Measurements from ENCODE around the gene GAS6.

GAS6 gene

DNA sequence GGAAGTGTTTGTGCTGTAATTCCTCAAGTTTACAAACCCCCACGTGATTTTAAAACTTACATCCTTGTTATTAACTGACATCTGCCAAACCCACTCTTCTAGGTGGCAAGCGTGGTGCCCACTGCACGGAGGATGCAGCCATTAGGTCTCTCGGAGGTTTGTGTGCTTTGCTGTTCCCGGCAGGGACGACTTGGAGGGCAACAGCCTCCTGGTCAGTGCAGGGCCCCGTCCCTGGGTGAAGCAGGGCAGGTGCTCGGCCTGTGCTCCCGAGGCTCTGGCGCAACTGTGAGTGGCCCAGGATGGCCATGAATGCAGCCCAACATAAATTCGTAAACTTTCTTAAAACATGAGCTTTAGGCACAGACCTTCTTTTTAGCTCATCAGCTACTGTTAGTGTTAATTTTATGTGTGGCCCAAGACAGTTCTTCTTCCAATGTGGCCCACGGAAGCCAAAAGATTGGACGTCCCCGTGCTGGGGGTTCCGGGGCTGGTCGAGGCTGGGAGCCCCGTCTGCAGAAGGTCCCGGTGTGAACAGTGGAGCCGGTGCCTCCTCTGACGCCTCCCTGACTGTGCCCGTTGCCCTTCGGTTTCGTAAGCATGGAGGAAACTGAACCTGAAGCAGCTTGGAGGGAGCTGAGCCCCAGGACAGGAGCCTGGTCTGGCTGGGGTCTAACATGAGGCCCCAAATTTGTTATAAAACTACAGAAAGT is 11.9 kb downstream of the GAS6 start:
- DNase-seq (ENCODE audit: low spot score), result no peak

GRCh38 chr13:113851480-113851803 is 12.4 kb downstream of the GAS6 start:
- no peak for DNase-seq (ENCODE audit: low spot score)

DNA sequence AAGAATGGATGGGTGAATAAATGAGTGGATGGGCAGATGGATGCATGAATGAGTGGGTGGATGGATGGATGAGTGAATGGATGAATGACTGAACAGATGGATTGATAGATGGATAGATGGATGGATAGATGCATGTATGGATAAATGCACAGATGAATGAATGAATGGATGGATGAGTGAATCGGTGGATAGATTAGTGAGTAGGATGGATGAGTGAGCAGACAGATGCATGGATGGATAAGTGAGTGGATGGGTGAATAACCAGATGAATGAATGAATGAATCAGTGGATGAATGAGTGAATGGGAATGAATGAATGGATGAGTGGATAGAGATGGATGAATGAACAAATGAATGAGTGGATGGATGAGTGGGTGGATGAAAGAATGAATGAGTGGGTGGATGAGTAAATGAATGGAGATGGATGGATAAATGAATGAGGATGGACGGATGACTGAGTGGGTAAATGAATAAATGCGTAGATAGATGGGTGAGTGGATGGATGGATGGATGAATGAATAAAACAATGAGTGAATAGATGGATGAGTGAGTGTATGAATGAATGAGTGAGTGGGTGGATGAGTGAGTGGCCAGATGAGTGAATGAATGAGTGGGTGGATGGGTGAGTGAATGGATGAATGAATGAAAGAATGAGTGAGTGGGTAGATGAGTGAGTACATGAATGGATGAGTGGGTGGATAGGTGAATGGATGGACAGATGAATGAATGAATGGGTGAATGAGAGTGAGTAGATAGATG is 13.0 kb downstream of the GAS6 start:
- no peak for DNase-seq (ENCODE audit: low spot score)

- DNase-seq (ENCODE audit: low spot score), result no peak
Measured at GRCh38 chr13:113849981-113850721, 13.7 kb downstream of the GAS6 start.

DNA sequence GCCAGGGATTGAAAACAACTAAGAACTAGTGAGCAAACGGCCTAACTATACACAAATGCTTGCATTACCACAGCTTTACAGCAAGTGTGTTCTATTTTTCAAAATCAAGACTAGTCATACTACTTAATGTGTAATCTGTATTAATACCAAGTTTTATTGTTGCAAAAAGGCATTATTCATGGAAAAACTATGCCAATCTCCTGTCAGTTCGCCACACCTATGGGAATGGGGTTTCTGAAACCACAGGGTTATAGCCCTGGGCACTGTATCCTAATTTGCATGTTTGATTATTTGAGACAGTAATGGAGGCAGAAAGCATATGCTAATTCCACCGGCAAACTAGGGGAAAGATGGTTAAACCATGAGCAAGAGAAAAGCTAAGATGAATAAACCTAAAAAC is 14.3 kb downstream of the GAS6 start:
- no peak for DNase-seq (ENCODE audit: low spot score)

GRCh38 chr13:113848431-113849260 is 15.2 kb downstream of the GAS6 start:
- no peak for DNase-seq (ENCODE audit: low spot score)

DNA sequence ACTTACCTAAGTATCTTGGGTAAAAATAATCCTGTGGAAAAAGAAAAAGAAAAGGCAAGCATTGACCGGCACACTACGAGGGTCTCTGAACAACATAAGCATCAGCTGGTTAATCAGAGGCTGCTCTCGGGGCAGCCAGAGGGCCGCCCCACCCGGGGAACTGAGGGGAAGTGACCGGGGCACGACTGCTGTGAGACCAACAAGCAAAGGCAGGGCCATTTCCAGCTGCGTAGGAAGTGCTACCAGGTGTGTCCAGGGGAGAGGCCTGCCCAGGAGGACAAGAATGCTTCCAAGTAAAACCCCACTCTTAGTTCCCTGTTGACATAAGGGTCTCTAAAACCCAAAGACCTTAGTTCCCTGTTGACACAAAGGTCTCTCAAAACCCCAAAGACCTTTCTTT is 15.9 kb downstream of the GAS6 start:
- DNase-seq (ENCODE audit: low spot score), result no peak

DNA sequence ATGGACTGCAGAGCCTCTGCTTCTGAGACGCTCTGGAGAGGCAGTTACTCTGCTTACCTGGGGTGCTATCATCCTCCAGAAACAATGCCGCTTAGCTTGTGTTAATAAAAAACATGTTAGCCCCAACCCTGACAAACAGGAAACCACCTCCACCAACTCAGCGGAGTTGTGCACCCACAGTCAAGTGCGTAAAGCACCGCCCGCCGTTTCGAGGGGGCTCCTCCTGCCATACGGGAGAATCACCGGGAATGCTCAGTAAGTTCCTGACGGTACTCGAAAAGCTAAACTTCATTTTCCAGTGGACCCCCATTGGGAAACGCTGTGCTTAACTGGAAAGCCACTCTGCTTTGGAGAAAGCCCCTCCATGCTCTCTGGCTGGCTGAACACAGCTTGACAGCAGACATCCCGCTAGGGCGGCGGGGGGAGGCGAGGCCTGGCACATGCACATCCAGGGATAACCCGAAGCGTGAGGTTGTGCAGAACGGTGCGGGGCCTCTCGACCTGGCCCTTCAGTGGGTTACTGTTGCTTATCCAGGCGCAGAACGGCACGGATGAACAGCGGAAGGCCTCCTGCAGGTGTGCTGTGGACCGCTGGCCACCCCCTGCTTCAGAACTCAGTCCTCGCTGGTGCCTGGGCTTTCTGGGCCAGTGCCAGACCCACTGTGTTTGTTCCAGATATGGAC is 17.1 kb downstream of the GAS6 start:
- no peak for DNase-seq (ENCODE audit: low spot score)

- DNase-seq (ENCODE audit: low spot score), result no peak
Measured at GRCh38 chr13:113845723-113846635, 17.9 kb downstream of the GAS6 start.

GRCh38 chr13:113845055-113845454 is 18.8 kb downstream of the GAS6 start:
- DNase-seq (ENCODE audit: low spot score), result no peak

GRCh38 chr13:113843864-113844556 is 19.9 kb downstream of the GAS6 start:
- DNase-seq (ENCODE audit: low spot score), result no peak

- DNase-seq (ENCODE audit: low spot score), result no peak
Measured at GRCh38 chr13:113843063-113843654, 20.7 kb downstream of the GAS6 start.

DNA sequence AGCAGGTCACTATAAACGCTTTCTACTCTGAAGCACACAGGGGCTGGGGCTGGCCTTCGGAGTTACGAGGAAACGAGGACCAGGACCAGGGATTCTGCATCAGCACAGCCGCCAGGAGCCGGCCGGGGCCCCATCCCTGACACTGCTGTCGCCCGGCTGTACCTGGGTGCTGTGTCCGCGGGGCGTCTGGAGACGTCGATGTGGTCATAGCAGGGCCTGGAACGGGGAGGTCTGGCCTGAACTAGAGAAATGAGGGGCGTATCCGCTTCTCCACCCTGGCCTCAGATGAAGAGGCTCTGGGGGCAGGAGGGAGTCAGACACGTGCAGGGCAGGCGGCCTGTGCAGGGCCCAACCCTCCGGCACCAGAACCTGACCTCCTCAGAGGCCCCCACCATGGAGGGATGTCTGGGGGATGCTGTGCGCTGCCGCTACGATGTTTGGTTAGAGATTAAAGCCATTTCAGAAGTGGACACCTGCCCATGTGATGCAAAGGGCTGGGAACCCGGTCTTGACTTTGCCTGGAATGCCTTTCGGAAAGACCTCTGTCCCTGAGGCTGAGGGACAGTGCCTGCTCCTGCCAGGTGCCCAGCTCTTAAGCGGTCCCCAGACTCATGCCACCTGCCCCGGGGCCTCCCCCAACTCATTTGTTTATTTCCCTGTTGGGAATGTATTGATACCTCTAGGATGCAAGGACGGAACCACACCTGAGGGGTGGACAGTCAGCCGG is 21.4 kb downstream of the GAS6 start:
- DNase-seq (ENCODE audit: low spot score), result no peak

GRCh38 chr13:113841353-113841650 is 22.6 kb downstream of the GAS6 start:
- no peak for DNase-seq (ENCODE audit: low spot score)

DNA sequence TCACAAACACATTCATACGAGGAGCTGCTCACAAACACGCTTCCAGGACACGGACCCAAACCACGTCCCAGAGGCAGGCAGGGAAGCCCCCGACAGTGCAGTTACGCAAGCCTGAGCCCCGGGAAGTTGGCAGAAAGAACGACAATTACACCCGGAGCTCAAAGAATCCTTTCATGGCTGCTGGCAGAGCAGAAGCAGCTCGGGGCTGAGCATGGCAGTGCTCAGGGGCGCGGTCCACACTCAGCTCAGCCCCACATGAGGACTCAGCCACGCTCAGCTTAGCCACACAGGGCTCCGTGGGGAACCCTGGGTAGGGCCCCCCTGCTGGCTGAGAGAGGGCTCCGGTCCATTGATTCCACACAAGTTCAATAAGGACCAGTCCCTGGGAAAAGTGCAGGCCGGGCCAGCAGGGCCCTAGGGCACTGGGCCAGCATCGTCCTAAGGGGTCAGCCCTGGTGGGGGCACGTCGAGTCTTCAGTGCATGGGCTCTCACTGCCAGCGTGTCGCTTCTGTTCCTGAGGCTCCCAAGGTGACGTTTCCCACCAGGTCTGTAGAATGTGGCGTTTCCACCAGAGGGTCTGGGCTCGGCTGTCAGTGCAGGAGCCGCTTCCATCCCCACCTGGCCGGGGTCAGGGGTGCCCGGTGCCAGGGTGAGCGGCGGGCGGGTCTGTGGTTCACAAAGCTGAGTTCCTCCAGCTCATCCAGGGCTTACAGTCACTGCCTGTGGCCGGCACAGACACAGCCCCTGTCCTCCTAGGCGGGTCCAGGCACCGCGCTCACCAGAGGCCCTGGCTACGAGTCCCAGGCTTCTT is 23.1 kb downstream of the GAS6 start:
- DNase-seq (ENCODE audit: low spot score), result no peak

DNA sequence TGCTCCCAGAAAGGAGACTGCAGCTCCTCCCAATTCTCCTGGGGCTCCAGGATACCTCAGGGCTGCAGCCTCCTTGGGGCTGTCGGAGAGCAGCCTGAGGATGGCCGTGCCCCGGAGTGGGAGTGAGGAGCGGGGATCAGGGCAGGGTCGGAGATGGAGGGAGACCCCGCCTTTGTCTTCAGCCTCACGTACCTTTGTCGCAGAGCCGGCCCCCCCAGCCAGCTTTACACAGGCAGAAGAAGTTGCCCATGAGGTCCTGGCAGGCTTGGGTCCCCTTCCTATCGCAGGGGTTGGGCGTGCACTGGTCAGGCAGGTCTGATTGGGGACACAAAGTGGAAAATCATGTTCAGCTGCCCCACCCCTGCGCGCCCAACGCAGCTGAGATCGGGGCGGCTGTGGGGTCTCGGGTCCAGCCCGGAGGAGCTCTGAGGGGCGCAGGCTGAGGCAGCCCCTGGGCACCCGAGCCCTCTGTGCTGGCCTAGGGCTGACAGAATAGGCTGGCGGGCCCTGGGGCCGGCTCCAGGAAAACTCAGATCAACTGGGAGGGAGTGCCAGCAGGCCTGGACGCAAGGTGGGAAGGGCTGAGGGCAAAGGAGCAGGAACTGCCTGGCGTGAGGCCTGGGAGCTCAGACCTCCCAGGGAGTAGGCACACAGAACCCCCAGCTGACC is 24.2 kb downstream of the GAS6 start:
- no peak for DNase-seq (ENCODE audit: low spot score)

DNA sequence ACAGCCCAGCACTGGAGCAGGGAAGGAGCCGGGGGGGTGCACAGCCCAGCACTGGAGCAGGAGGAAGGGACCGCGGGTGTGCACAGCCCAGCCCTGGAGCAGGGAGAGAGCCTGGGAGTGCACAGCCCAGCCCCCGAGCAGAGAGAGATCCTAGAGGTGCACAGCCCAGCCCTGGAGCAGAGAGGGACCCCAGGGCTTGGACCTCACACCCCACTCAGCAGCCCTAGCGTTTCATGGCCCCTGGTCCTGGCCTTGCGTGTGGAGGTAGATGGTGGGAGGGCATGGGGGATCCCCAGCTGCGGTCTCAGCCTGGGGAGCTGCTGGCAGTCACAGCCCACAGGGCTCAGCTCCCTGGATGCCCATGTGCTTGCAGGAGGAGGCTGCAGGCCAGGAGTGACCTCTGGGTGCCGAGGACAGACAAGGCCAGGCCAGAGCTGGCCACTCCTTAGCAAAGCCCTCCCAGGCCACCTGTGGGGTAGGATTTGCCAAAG is 25.1 kb downstream of the GAS6 start:
- no peak for DNase-seq (ENCODE audit: low spot score)
